ENCODE results near the gene GRB10. TPM values are rescaled to one million over a fixed set of nuclear protein-coding genes. Genes with fewer than 3 reads are reported as not detected.

The GRB10 gene
- total RNA-seq, 2 experiments from 2014 or later = 5.9 to 8.4 TPM

- ATAC-seq (ENCODE audit: poor library complexity) (peak; percentile 75), DNase-seq (peak in 13 of 14 experiments; percentile 8 to 81 (median 36))
- H3K9me3 ChIP-seq (ENCODE audit: control insufficient read depth in 1 of 2, insufficient read depth in 1 of 2, low read length in 2 of 2) = no peaks in the 10 kb centered on the region
- intact Hi-C loops (cut with DNase I, micrococcal nuclease) = no loop called here
- peaks cover 54% of the 10 kb centered on the region for H3K4me1 ChIP-seq (ENCODE audit: insufficient read depth, low read length)
- Mint-ChIP-seq H3K27ac (peak overlapping the region; percentile 81), H3K4me1 (ENCODE audit: low read depth) (peaks cover 51% of the 10 kb centered on the region), H3K36me3 (ENCODE audit: low read depth) (no peaks in the 10 kb centered on the region), H3K9me3 (no peaks in the 10 kb centered on the region), H3K4me3 (peak overlapping the region; percentile 91), H3K27me3 (no peaks in the 10 kb centered on the region)
- H3K27me3 ChIP-seq (ENCODE audit: control insufficient read depth in 1 of 2, insufficient read depth in 2 of 2, low read length in 2 of 2) = no peaks in the 10 kb centered on the region
- H3K4me3 ChIP-seq (ENCODE audit: low read length) = peak overlapping the region; percentile 48
- ChIA-PET CTCF (interaction anchor here (1.4 kb wide), 1 partner anchor 27 kb away, joined by 3 read pairs; no protein-coding TSS in a partner anchor), POLR2A (interaction anchor here (1.0 to 1.6 kb wide), 3 partner anchors 45 to 80 kb away, joined by 3 to 4 read pairs (median 4); no protein-coding TSS in a partner anchor)
- no peaks in the 10 kb centered on the region for H3K36me3 ChIP-seq (ENCODE audit: insufficient read depth, low read length)
- no peak overlapping the region for H3K27ac ChIP-seq (ENCODE audit: low read depth in 1 of 2, low read length in 2 of 2)
- no peak for TF ChIP-seq CTCF (IDR thresholded peaks at IDR 0.05)
Observed at GRCh38 chr7:50660040-50660829, 122.5 kb downstream of the GRB10 start.

- DNase-seq = no peak
- no peak for ATAC-seq (ENCODE audit: poor library complexity)
- POLR2A ChIA-PET = interaction anchor here (1.6 kb wide), 1 partner anchor 81 kb away, joined by 4 read pairs; no protein-coding TSS in a partner anchor
- H3K36me3 ChIP-seq (ENCODE audit: insufficient read depth, low read length) = no peaks in the 10 kb centered on the region
- no peaks in the 10 kb centered on the region for H3K9me3 ChIP-seq (ENCODE audit: control insufficient read depth in 1 of 2, insufficient read depth in 1 of 2, low read length in 2 of 2)
- Mint-ChIP-seq H3K9me3 (no peaks in the 10 kb centered on the region), H3K4me1 (ENCODE audit: low read depth) (peaks cover 45% of the 10 kb centered on the region), H3K36me3 (ENCODE audit: low read depth) (no peaks in the 10 kb centered on the region), H3K27ac (peak overlapping the region; percentile 81), H3K27me3 (no peaks in the 10 kb centered on the region), H3K4me3 (peak overlapping the region; percentile 91)
- TF ChIP-seq CTCF (IDR thresholded peaks at IDR 0.05) = no peak
- no peak overlapping the region for H3K4me3 ChIP-seq (ENCODE audit: low read length)
- CTCF ChIA-PET = interaction anchor here (1.4 kb wide), 1 partner anchor 26 kb away, joined by 3 read pairs; no protein-coding TSS in a partner anchor
- no peaks in the 10 kb centered on the region for H3K27me3 ChIP-seq (ENCODE audit: control insufficient read depth in 1 of 2, insufficient read depth in 2 of 2, low read length in 2 of 2)
- H3K4me1 ChIP-seq (ENCODE audit: insufficient read depth, low read length) = peaks cover 51% of the 10 kb centered on the region
- no peak overlapping the region for H3K27ac ChIP-seq (ENCODE audit: low read depth in 1 of 2, low read length in 2 of 2)
- intact Hi-C loops (cut with DNase I, micrococcal nuclease) = no loop called here
Observed at GRCh38 chr7:50659329-50659965, 123.2 kb downstream of the GRB10 start.

- Mint-ChIP-seq H3K27ac (no peak overlapping the region), H3K4me3 (peak overlapping the region; percentile 48)
- ATAC-seq (ENCODE audit: poor library complexity) = no peak
Observed at GRCh38 chr7:50658696-50659095, 124.0 kb downstream of the GRB10 start.

More at GRCh38 chr7:50658696-50659095, 124.0 kb downstream of the GRB10 start:
- H3K27ac ChIP-seq (ENCODE audit: low read depth in 1 of 2, low read length in 2 of 2) = no peak overlapping the region
- Mint-ChIP-seq H3K9me3 (no peaks in the 10 kb centered on the region), H3K27me3 (no peaks in the 10 kb centered on the region), H3K36me3 (ENCODE audit: low read depth) (no peaks in the 10 kb centered on the region), H3K4me1 (ENCODE audit: low read depth) (peaks cover 42% of the 10 kb centered on the region)
- ChIA-PET CTCF (no interaction called here), POLR2A (no interaction called here)
- no peaks in the 10 kb centered on the region for H3K9me3 ChIP-seq (ENCODE audit: control insufficient read depth in 1 of 2, insufficient read depth in 1 of 2, low read length in 2 of 2)
- intact Hi-C loops (cut with DNase I, micrococcal nuclease) = no loop called here
- peaks cover 43% of the 10 kb centered on the region for H3K4me1 ChIP-seq (ENCODE audit: insufficient read depth, low read length)
- no peaks in the 10 kb centered on the region for H3K27me3 ChIP-seq (ENCODE audit: control insufficient read depth in 1 of 2, insufficient read depth in 2 of 2, low read length in 2 of 2)
- DNase-seq = no peak
- H3K36me3 ChIP-seq (ENCODE audit: insufficient read depth, low read length) = no peaks in the 10 kb centered on the region
- H3K4me3 ChIP-seq (ENCODE audit: low read length) = no peak overlapping the region
- TF ChIP-seq CTCF (IDR thresholded peaks at IDR 0.05) = no peak
